Osteoblast (primary cell): ENCODE measurements around the gene AFF2. TPM values are rescaled to one million over a fixed set of nuclear protein-coding genes. Genes with fewer than 3 reads are reported as not detected.

Source experiments
- DNase-seq: peaks from one replicate; pipeline ENCODE4 v3.0.0; 2011; ENCODE audit warnings: low spot score, mixed read lengths; ENCODE audit not compliant: insufficient read length; ENCODE audit errors: missing footprints
- H2AFZ ChIP-seq: 2 replicates; pipeline ENCODE4 v1.6.0; 2011; ENCODE audit warnings: mild to moderate bottlenecking, low read length
- H3K27ac ChIP-seq: 2 replicates; pipeline ENCODE4 v1.5.1; 2011; ENCODE audit warnings: mild to moderate bottlenecking, low read depth, low read length, moderate library complexity
- H3K27me3 ChIP-seq: 2 replicates; pipeline ENCODE4 v1.6.0; 2012; ENCODE audit warnings: mild to moderate bottlenecking, control low read depth, inconsistent platforms, low read length, moderate library complexity; ENCODE audit not compliant: insufficient read depth
- H3K36me3 ChIP-seq: 2 replicates; pipeline ENCODE4 v1.5.1; 2011; ENCODE audit warnings: mild to moderate bottlenecking, low read length, control low read depth, moderate library complexity; ENCODE audit not compliant: insufficient read depth
- H3K4me1 ChIP-seq: 2 replicates; pipeline ENCODE4 v1.5.1; 2011; ENCODE audit warnings: mild to moderate bottlenecking, low read length, control low read depth, moderate library complexity; ENCODE audit not compliant: insufficient read depth
- H3K4me2 ChIP-seq: 2 replicates; pipeline ENCODE4 v1.6.0; 2011; ENCODE audit warnings: mild to moderate bottlenecking, low read length; ENCODE audit not compliant: insufficient read depth
- H3K4me3 ChIP-seq: fragments of 200-600 bp; sonication (generic); 3 replicates; pipeline ENCODE4 v1.5.1; 2012; ENCODE audit warnings: mild to moderate bottlenecking, low read length, inconsistent platforms; ENCODE audit not compliant: insufficient read depth
- H3K79me2 ChIP-seq: 2 replicates; pipeline ENCODE4 v1.6.0; 2012; ENCODE audit warnings: mild to moderate bottlenecking, low read length, control low read depth, inconsistent platforms; ENCODE audit not compliant: insufficient read depth
- H3K9me3 ChIP-seq: 2 replicates; pipeline ENCODE4 v1.5.1; 2011; ENCODE audit warnings: low read depth, low read length, control low read depth
- H4K20me1 ChIP-seq: 2 replicates; pipeline ENCODE4 v1.6.0; 2012; ENCODE audit warnings: mild to moderate bottlenecking, low read length, control low read depth; ENCODE audit not compliant: insufficient read depth
- total RNA-seq: library from RNA; depleted of rRNA; stranded (reverse); fragments of >200 nt; gene quantifications from 2 replicates; pipeline ENCODE4 v1.2.3, GENCODE V29; 2012
- TF ChIP-seq, protein P1 (sequence below): IDR thresholded peaks from 2 replicates; pipeline ENCODE4 v1.5.1; 2011; ENCODE audit warnings: mild to moderate bottlenecking, low read depth, low read length, moderate library complexity; ENCODE audit errors: extremely low read depth

The AFF2 gene
- total RNA-seq, 1 donor: 10.9 TPM

DNA sequence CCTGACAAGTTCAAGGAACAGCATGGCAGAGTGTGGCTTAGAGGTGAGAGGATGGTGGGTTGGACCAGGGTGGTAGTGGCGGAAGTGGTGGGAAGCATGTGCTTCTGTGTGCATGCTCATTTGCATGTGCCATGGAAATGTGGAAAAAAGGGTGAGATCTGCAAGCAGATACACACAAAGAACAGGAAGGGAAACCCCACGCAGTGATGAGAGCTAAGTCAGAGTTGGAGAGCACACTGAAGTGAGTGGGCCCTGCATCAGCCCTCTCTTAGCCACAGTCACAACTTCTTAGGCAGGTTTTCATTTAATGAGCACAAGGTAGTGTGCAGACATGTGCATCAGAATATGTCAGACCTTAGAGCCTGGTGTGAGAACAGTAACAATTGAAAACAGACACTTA lies 483.8 kb downstream of the AFF2 start:
- H3K9me3 ChIP-seq: no peaks in the 10 kb centered on the region
- H2AFZ ChIP-seq: no peak overlapping the region
- H3K79me2 ChIP-seq: no peaks in the 10 kb centered on the region
- no peaks in the 10 kb centered on the region for H3K4me1 ChIP-seq
- no peaks in the 10 kb centered on the region for H4K20me1 ChIP-seq
- TF ChIP-seq, protein P1, sequence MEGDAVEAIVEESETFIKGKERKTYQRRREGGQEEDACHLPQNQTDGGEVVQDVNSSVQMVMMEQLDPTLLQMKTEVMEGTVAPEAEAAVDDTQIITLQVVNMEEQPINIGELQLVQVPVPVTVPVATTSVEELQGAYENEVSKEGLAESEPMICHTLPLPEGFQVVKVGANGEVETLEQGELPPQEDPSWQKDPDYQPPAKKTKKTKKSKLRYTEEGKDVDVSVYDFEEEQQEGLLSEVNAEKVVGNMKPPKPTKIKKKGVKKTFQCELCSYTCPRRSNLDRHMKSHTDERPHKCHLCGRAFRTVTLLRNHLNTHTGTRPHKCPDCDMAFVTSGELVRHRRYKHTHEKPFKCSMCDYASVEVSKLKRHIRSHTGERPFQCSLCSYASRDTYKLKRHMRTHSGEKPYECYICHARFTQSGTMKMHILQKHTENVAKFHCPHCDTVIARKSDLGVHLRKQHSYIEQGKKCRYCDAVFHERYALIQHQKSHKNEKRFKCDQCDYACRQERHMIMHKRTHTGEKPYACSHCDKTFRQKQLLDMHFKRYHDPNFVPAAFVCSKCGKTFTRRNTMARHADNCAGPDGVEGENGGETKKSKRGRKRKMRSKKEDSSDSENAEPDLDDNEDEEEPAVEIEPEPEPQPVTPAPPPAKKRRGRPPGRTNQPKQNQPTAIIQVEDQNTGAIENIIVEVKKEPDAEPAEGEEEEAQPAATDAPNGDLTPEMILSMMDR: no peak
- no peak overlapping the region for H3K4me3 ChIP-seq
- H3K4me2 ChIP-seq: no peak overlapping the region
- H3K27me3 ChIP-seq: no peaks in the 10 kb centered on the region
- H3K27ac ChIP-seq: no peak overlapping the region
- no peaks in the 10 kb centered on the region for H3K36me3 ChIP-seq
- no peak for DNase-seq

DNA sequence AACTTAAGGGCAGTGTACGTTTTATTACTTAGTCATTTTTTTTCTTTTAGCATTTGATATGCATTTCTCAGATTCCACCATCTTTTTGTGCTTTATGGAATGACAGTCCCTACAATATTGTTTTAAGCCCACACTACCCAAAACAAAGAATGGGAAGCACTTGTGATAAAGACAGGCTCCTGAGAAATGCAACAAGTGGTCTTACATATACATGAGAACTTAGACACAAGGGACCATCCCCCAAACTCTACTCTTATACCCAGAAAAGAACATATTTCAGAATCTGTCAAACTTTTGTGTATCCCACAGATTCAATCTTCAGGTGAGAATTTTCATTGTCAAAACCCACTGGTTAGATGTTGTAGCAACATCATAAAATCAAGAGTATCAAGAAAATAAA lies 491.1 kb downstream of the AFF2 start:
- H2AFZ ChIP-seq: no peak overlapping the region

DNA sequence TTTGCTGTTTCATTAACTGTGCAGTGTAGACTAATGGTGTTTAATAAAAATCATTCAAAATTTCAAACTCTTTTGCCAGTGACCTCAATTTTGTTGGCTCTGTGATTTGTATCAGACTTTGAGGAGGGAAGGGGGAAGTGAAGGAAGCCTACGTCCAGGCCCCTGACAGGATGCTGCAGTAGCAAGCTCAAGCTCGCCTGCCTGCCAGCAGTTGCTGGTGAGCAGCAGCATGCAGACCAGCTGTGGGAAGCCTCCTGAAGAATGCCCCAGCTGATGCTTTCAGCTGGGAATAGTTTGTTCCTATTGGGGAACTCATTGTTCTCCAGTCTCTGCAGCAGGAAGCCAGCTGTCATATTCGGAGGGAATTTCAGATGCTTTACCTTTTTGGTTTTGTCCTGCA lies 495.2 kb downstream of the AFF2 start:
- H3K27ac ChIP-seq: no peak overlapping the region
- H3K9me3 ChIP-seq: no peaks in the 10 kb centered on the region
- no peak overlapping the region for H3K4me2 ChIP-seq
- H3K4me1 ChIP-seq: no peaks in the 10 kb centered on the region
- H2AFZ ChIP-seq: no peak overlapping the region
- DNase-seq: no peak
- TF ChIP-seq, protein P1: no peak
- H3K27me3 ChIP-seq: no peaks in the 10 kb centered on the region
- H3K79me2 ChIP-seq: no peaks in the 10 kb centered on the region
- H3K36me3 ChIP-seq: no peaks in the 10 kb centered on the region
- H4K20me1 ChIP-seq: no peaks in the 10 kb centered on the region
- no peak overlapping the region for H3K4me3 ChIP-seq

More for the DNA sequence above, 491.1 kb downstream of the AFF2 start:
- no peak overlapping the region for H3K27ac ChIP-seq
- H3K4me2 ChIP-seq: no peak overlapping the region
- H3K79me2 ChIP-seq: no peaks in the 10 kb centered on the region
- H3K27me3 ChIP-seq: no peaks in the 10 kb centered on the region
- TF ChIP-seq, protein P1: no peak
- H3K9me3 ChIP-seq: no peaks in the 10 kb centered on the region
- DNase-seq: no peak
- no peaks in the 10 kb centered on the region for H4K20me1 ChIP-seq
- H3K4me3 ChIP-seq: no peak overlapping the region
- no peaks in the 10 kb centered on the region for H3K4me1 ChIP-seq
- H3K36me3 ChIP-seq: no peaks in the 10 kb centered on the region

DNA sequence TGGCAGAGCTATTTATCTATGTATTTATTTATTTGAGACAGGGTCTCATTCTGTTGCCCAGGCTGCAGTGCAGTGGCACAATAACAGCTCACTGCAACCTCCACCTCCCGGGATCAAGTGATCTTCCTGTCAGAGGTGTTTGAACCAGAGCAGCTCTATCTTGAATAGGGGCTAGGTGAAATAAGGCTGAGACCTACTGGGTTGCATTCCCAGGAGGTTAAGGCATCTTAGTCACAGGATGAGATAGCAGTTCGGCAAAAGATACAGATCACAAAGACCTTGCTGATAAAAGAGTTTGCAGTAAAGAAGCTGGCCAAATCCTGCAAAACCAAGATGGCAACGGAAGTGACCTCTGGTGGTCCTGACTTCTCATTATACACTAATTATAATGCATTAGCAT lies 501.9 kb downstream of the AFF2 start:
- H2AFZ ChIP-seq: no peak overlapping the region
- no peaks in the 10 kb centered on the region for H3K9me3 ChIP-seq
- H3K4me3 ChIP-seq: no peak overlapping the region
- H3K79me2 ChIP-seq: no peaks in the 10 kb centered on the region
- H3K4me1 ChIP-seq: no peaks in the 10 kb centered on the region
- DNase-seq: no peak
- H4K20me1 ChIP-seq: no peaks in the 10 kb centered on the region
- no peaks in the 10 kb centered on the region for H3K27me3 ChIP-seq
- TF ChIP-seq, protein P1: no peak
- H3K4me2 ChIP-seq: no peak overlapping the region
- no peaks in the 10 kb centered on the region for H3K36me3 ChIP-seq
- H3K27ac ChIP-seq: no peak overlapping the region
